Measurements from ENCODE around the gene RNF40.

Gene RNF40

GRCh38 chr16:30740364-30741251 lies 21.5 kb upstream of the RNF40 start:
- DNase-seq (ENCODE audit: low read depth in 2 of 2) = no peak

DNA sequence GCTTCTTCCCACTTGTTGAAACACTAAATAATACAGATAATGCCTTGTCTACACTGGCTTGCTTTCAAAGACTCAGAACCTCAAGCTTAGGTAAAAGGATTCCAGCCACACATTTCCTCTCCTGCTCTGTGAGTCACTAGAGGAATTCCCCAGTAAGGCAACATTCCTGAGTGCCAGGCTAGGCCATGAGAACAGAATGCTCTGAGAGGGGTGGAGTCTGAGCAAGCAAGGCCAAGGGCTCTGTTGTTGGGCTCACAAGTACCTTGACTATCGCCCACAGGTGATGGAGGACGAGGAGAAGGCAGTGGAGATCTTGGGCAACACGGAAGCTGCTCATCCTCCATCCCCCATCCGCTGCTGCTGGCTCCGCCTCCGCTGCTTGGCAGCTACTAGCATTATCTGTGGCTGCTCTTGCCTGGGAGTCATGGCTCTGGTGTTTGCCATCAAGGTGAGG lies 20.6 kb upstream of the RNF40 start:
- DNase-seq (ENCODE audit: low read depth in 2 of 2) = no peak

GRCh38 chr16:30743716-30744115 lies 18.4 kb upstream of the RNF40 start:
- DNase-seq (ENCODE audit: low read depth in 2 of 2) = no peak

- no peak for DNase-seq (ENCODE audit: low read depth in 2 of 2)
Measured at GRCh38 chr16:30744183-30744582, 17.9 kb upstream of the RNF40 start.

GRCh38 chr16:30745082-30745481 lies 17.0 kb upstream of the RNF40 start:
- no peak for DNase-seq (ENCODE audit: low read depth in 2 of 2)

DNA sequence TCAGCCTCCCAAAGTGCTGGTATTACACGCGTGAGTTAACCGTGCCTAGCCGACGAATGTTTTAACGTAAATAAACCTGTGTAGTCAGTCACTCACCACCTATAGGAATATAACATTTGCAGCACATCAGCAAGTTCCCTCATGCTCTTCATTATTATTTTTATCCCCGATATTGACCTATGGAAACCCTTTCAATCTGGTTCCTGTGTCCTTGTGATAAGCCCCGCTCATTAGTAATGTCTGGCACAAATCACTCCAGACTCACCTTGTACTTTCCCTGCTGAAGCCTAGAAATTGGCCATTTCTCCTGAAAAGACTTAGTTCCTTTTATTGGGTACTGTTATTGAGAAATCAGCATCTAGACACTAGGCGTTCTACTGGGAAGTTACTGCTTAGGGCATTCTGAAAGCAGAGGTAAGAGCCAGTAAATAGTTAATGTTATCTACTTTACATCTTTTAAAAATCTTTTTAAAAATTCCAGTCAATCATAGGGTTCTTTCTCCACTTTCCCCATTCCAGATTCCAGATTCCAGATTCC lies 15.4 kb upstream of the RNF40 start:
- DNase-seq (ENCODE audit: low read depth in 2 of 2) = no peak

DNA sequence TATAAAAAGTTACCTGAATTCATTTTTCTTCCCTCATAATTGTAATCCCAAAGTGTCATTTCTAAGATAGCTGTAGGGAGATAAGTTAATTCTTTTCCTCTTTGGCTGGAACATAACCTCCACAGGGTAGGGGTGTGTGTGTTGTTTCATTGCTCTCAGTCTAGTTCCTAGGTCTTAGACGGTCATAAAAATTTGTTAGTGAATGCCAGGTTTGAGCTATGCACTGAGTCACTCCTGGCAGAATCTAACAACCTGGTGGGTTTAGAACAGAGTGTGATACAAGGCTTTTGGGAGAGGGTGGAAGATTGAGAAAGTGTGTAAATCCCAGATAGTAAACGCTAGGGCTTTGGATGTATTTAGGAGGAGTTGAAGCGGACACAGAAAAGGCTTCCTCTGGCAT lies 14.8 kb upstream of the RNF40 start:
- no peak for DNase-seq (ENCODE audit: low read depth in 2 of 2)

GRCh38 chr16:30747799-30748633 lies 14.1 kb upstream of the RNF40 start, which contains the start of gene PHKG2:
Gene PHKG2, plus strand, starts transcription at chr16:30748425. Its CDS starts 396 bp downstream, at chr16:30748821.
- peak; percentile 96 to 97 for DNase-seq (ENCODE audit: low read depth in 2 of 2)

DNA sequence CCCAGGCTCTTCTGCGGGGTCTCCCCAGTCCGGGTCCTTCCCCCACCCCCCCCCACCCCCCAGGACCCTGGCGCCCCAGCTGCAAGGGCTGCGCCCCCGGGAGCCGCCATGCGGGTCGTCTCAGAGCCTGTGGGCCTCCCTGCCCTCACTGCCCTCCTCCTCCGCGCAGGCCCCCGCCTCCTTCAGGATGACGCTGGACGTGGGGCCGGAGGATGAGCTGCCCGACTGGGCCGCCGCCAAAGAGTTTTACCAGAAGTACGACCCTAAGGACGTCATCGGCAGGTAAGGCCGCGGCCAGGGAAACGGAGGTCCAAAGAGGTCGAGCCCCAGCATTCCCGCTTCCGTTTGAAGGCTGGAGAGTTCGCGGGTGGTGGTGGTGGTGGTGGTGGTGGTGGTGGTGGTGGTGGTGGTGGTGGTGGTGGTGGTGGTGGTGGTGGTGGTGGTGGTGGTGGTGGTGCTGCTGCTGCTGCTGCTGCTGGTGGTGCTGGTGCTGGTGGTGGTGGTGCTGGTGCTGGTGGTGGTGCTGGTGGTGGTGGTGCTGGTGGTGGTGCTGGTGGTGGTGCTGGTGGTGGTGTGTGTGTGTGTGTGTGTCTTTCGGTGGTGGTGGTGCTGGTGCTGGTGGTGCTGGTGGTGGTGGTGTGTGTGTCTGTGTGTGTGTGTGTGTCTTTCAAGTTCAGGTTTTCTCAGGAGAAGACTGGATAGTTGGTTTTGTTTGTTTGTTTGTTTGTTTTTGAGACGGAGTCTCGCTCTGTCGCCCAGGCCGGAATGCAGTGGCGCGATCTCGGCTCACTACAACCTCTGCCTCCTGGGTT lies 13.3 kb upstream of the RNF40 start:
- DNase-seq (ENCODE audit: low read depth in 2 of 2) = no peak

DNA sequence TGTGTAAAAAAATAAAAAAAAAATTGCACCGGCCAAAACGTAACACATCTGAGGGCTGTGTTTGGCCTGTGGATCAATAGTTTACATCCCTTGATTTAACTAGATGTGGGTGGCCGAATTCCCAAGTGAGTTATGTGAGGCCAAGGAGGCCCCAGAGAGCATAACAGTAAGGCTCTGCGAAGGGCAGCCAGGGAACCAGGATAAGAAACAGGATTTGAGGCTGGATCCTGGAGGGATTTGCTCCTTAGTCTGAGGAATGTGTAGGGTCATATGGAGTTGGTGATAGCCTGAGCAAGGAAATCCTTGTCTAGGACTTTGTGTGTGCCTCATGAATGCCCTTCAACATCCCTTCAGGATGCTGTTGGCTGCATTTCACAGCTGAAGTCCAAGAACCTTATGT lies 11.9 kb upstream of the RNF40 start:
- DNase-seq (ENCODE audit: low read depth in 2 of 2) = no peak

- DNase-seq (ENCODE audit: low read depth in 2 of 2) = no peak
Measured at GRCh38 chr16:30750876-30751465, 11.2 kb upstream of the RNF40 start.

- no peak for DNase-seq (ENCODE audit: low read depth in 2 of 2)
Measured at GRCh38 chr16:30753596-30753995, 8.5 kb upstream of the RNF40 start.

DNA sequence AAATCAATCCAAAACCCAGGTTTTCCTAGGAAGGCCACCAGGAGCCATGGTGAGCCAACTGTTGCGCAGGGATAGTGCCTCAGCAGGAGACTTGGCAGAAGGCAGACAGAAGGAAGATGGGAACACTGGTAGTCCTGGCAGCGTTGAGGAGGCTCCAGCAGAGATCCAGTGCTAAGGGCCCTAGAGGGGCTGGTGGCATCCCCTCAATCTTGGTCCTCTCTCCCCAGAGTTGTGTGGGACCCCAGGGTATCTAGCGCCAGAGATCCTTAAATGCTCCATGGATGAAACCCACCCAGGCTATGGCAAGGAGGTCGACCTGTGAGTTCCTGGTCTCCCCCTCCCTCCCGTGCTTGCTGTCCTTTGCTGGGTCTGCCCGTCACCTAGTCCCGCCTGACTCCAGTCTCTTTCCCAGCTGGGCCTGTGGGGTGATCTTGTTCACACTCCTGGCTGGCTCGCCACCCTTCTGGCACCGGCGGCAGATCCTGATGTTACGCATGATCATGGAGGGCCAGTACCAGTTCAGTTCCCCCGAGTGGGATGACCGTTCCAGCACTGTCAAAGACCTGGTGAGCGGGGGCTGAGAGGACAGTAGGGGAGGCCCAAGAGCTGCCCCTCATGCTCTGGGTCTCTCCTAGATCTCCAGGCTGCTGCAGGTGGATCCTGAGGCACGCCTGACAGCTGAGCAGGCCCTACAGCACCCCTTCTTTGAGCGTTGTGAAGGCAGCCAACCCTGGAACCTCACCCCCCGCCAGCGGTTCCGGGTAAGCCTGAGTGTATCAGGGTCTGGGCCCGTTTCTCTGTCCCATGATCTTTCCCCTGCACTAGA lies 6.0 kb upstream of the RNF40 start:
- DNase-seq (ENCODE audit: low read depth in 2 of 2) = no peak

- DNase-seq (ENCODE audit: low read depth in 2 of 2) = no peak
Measured at GRCh38 chr16:30756781-30757100, 5.4 kb upstream of the RNF40 start.

DNA sequence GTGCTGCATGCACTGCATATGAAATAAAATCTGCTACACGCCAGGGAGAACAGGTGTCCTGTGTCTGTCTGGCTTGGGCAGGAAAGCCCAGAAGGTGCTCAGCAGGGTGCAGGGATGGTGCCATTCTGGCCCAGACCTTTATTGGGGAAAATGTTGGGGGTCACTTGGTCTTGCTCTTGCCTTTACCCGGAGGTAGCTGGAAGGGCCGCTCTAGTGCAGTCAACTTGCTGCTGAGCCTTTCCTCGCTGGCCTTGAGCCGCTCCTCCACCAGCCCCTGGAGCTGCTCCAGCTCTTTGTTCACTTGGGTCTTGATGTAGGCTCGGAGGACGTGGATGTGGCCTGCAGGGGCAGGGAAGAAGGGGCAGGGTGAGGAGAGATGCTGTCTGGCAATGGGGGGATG lies 4.8 kb upstream of the RNF40 start:
- no peak for DNase-seq (ENCODE audit: low read depth in 2 of 2)

GRCh38 chr16:30758988-30759491 lies 3.1 kb upstream of the RNF40 start:
- DNase-seq (ENCODE audit: low read depth in 2 of 2) = no peak

DNA sequence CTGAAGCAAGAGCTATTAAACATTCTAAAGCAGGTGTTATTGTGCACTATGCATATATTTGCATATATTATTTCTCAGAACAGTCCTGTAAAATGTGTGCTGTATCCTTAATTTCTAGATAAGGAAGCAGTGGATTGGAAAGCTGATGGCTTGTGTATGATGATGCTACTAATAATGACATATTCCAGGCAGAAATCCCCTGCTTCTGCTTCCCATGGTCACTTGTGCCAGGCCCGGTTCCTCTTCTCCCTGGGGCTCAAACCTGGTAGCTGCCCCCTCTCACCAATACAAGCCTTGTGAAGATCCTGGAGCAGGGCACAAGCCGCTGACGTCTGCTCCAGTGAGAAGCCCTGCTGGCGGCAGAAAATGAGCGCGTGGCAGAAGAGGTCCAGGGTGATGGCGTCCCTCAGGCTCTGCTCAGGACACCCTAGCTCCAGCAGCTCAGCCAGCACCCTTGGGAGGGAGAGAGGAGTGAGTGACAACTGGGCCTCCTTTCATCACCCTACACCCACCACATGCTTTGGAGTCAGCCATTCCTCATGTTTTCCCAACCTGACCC lies 2.0 kb upstream of the RNF40 start:
- DNase-seq (ENCODE audit: low read depth in 2 of 2) = no peak

DNA sequence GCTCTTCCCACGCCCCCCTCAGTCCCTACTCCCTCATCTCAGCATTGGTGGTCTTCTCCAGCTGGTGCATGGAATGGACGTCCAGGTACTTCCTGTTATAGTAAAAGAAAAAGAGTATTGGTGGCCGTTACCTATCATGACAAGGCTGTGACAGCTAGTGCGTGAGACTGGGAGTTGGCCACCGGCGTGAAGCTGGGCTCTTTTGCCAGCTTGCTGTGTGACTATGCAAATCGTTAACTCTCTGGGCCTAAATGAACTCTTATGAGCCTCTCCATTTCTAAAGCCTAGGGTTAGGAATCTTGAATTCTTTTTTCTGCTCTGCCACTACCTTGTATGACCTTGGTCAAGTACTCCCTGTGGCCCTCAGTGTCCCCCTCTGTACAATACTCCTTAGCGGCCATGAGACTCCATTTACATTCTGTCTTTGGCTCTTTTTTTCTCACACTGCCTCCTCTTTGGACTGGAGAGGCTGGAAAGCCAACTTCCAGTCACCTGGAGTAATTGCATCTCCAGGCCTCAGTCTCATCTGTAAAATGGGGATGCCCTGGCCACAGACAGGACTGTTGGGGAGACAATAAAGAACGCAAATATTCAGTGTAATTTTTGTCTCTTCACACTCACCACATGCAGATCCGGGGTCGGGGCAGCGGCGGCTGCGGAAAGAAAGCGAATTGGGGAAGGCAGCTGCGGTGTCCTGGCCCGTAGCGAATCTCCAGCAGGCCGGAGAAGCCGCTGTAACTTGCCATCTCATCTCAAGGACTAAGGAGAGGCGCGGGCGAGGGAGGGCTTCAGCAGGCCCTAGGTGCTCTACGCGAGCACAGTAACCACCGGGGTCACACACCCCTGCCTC lies 1.3 kb upstream of the RNF40 start:
- no peak for DNase-seq (ENCODE audit: low read depth in 2 of 2)

DNA sequence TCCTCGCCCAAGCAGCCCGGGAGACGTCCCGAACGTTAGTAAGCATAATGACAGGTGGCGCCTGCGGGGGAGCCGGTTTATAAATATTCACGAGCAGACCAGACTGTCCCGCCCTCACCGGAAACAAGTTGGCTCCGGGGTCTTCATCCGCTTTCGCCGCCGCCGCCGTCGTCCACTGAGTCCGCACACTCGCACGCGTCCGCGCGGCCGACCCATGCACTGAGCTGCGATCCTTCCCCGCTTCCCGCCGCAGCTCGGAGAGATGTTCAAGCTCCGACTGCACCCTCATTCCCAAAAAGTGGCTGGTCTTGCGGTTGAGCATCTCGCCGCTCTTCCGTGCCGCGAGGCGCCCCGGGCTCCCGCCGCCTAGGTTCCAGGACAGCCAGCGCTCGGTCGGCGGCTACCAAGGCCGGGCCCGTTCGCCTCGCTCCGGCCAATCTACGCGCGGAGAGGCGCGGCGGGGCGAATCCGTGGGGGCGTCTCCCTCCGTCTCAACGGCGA lies 645 bp upstream of the RNF40 start:
- no peak for DNase-seq (ENCODE audit: low read depth in 2 of 2)

All from stimulated activated CD4-positive, alpha-beta T cell treated with anti-CD3 and anti-CD28 coated beads, Interleukin-15, amount 100 ng/mL, for 48 hours (primary cell).